WTC11 (cell line): ENCODE results near the gene KCNMA1.

Experiments used
- CREB1 ChIP-seq: sonication (generic); formaldehyde crosslinking; IDR thresholded peaks from 2 replicates; pipeline ENCODE4 v1.8.0; 2023; ENCODE audit warnings: mild to moderate bottlenecking, missing genetic modification reagents
- ESRRA ChIP-seq: sonication (generic); formaldehyde crosslinking; IDR thresholded peaks from 2 replicates; pipeline ENCODE4 v1.8.1; 2022; ENCODE audit warnings: mild to moderate bottlenecking, missing genetic modification reagents, borderline replicate concordance
- NR3C1 ChIP-seq: sonication (generic); formaldehyde crosslinking; conservative IDR thresholded peaks from 2 replicates; pipeline ENCODE4 v1.8.1; 2023; ENCODE audit warnings: low read depth, mild to moderate bottlenecking, missing genetic modification reagents
- ZNF138 ChIP-seq: sonication (generic); formaldehyde crosslinking; conservative IDR thresholded peaks from 2 replicates; pipeline ENCODE4 v1.8.1; 2022; ENCODE audit warnings: mild to moderate bottlenecking, moderate library complexity, missing genetic modification reagents
- ZNF396 ChIP-seq: fragments of 250-450 bp; sonication (Bioruptor Pico); IDR thresholded peaks from 2 replicates; pipeline ENCODE4 v1.8.0; 2021; ENCODE audit warnings: mild to moderate bottlenecking, moderate library complexity, borderline replicate concordance
- TF ChIP-seq, protein P1 (sequence below): sonication (generic); formaldehyde crosslinking; IDR thresholded peaks from 2 replicates; pipeline ENCODE4 v1.8.0; 2023; ENCODE audit warnings: missing genetic modification reagents, mild to moderate bottlenecking, borderline replicate concordance
- TF ChIP-seq, protein P2 (sequence below): sonication (generic); formaldehyde crosslinking; IDR thresholded peaks from 2 replicates; pipeline ENCODE4 v1.8.0; 2022; ENCODE audit warnings: mild to moderate bottlenecking, missing genetic modification reagents
- TF ChIP-seq, protein P3 (sequence below): fragments of 200-600 bp; IDR thresholded peaks from 2 replicates; pipeline ENCODE4 v1.8.0; 2022; ENCODE audit warnings: antibody characterized with exemption
- TF ChIP-seq, protein P4 (sequence below): sonication (generic); formaldehyde crosslinking; IDR thresholded peaks from 2 replicates; pipeline ENCODE4 v1.8.0; 2022; ENCODE audit warnings: mild to moderate bottlenecking, missing genetic modification reagents
- TF ChIP-seq, protein P5 (sequence below): sonication (generic); formaldehyde crosslinking; IDR thresholded peaks from 2 replicates; pipeline ENCODE4 v1.8.1; 2023; ENCODE audit warnings: mild to moderate bottlenecking, missing genetic modification reagents, moderate library complexity
- TF ChIP-seq, protein P6 (sequence below): sonication (generic); formaldehyde crosslinking; conservative IDR thresholded peaks from 2 replicates; pipeline ENCODE4 v1.8.1; 2022; ENCODE audit warnings: mild to moderate bottlenecking, missing genetic modification reagents

DNA sequence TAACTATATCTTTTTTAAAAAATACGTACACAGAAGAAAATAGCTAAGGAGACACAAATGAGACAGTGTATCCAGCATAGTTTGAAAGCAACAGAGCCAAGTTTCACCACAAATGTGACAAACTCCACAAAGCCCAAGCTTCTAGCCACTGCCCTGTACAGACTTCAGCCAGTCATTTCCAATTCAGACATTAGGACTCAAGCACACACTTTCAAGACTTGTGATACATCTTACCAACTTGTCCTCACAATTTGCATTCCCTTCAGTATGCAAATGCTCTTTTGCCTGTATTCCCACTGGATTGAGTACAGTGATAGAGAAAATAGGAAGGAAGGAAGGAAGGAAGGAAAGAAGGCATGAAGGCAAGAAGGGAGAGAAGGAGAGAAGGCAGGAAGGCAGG lies 510.4 kb downstream of the KCNMA1 start:
- TF ChIP-seq ZNF138 (no peak), ZNF396 (no peak), NR3C1 (no peak), CREB1 (CRISPR knock-in tag) (no peak), ESRRA (CRISPR knock-in tag) (no peak)
- TF ChIP-seq, protein P1, sequence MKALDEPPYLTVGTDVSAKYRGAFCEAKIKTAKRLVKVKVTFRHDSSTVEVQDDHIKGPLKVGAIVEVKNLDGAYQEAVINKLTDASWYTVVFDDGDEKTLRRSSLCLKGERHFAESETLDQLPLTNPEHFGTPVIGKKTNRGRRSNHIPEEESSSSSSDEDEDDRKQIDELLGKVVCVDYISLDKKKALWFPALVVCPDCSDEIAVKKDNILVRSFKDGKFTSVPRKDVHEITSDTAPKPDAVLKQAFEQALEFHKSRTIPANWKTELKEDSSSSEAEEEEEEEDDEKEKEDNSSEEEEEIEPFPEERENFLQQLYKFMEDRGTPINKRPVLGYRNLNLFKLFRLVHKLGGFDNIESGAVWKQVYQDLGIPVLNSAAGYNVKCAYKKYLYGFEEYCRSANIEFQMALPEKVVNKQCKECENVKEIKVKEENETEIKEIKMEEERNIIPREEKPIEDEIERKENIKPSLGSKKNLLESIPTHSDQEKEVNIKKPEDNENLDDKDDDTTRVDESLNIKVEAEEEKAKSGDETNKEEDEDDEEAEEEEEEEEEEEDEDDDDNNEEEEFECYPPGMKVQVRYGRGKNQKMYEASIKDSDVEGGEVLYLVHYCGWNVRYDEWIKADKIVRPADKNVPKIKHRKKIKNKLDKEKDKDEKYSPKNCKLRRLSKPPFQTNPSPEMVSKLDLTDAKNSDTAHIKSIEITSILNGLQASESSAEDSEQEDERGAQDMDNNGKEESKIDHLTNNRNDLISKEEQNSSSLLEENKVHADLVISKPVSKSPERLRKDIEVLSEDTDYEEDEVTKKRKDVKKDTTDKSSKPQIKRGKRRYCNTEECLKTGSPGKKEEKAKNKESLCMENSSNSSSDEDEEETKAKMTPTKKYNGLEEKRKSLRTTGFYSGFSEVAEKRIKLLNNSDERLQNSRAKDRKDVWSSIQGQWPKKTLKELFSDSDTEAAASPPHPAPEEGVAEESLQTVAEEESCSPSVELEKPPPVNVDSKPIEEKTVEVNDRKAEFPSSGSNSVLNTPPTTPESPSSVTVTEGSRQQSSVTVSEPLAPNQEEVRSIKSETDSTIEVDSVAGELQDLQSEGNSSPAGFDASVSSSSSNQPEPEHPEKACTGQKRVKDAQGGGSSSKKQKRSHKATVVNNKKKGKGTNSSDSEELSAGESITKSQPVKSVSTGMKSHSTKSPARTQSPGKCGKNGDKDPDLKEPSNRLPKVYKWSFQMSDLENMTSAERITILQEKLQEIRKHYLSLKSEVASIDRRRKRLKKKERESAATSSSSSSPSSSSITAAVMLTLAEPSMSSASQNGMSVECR: no peak
- TF ChIP-seq, protein P2, sequence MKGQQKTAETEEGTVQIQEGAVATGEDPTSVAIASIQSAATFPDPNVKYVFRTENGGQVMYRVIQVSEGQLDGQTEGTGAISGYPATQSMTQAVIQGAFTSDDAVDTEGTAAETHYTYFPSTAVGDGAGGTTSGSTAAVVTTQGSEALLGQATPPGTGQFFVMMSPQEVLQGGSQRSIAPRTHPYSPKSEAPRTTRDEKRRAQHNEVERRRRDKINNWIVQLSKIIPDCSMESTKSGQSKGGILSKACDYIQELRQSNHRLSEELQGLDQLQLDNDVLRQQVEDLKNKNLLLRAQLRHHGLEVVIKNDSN (CRISPR knock-in tag): no peak
- TF ChIP-seq, protein P3, sequence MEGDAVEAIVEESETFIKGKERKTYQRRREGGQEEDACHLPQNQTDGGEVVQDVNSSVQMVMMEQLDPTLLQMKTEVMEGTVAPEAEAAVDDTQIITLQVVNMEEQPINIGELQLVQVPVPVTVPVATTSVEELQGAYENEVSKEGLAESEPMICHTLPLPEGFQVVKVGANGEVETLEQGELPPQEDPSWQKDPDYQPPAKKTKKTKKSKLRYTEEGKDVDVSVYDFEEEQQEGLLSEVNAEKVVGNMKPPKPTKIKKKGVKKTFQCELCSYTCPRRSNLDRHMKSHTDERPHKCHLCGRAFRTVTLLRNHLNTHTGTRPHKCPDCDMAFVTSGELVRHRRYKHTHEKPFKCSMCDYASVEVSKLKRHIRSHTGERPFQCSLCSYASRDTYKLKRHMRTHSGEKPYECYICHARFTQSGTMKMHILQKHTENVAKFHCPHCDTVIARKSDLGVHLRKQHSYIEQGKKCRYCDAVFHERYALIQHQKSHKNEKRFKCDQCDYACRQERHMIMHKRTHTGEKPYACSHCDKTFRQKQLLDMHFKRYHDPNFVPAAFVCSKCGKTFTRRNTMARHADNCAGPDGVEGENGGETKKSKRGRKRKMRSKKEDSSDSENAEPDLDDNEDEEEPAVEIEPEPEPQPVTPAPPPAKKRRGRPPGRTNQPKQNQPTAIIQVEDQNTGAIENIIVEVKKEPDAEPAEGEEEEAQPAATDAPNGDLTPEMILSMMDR: no peak
- TF ChIP-seq, protein P4, sequence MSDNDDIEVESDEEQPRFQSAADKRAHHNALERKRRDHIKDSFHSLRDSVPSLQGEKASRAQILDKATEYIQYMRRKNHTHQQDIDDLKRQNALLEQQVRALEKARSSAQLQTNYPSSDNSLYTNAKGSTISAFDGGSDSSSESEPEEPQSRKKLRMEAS (CRISPR knock-in tag): no peak
- TF ChIP-seq, protein P5, sequence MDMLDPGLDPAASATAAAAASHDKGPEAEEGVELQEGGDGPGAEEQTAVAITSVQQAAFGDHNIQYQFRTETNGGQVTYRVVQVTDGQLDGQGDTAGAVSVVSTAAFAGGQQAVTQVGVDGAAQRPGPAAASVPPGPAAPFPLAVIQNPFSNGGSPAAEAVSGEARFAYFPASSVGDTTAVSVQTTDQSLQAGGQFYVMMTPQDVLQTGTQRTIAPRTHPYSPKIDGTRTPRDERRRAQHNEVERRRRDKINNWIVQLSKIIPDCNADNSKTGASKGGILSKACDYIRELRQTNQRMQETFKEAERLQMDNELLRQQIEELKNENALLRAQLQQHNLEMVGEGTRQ (CRISPR knock-in tag): no peak
- TF ChIP-seq, protein P6, sequence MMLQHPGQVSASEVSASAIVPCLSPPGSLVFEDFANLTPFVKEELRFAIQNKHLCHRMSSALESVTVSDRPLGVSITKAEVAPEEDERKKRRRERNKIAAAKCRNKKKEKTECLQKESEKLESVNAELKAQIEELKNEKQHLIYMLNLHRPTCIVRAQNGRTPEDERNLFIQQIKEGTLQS (CRISPR knock-in tag): no peak
